Femur (tissue), 1 donor: ENCODE measurements around the gene PFDN6.

Source experiments
- DNase-seq: peaks from one replicate; pipeline ENCODE4 v3.0.0-alpha.2; 2017

Gene PFDN6

GRCh38 chr6:33296797-33297405, 7.5 kb downstream of the PFDN6 start:
- no peak for DNase-seq

- DNase-seq, result peak; percentile 49
Measured at GRCh38 chr6:33297406-33297955, 8.1 kb downstream of the PFDN6 start.

GRCh38 chr6:33297956-33298772, 8.8 kb downstream of the PFDN6 start:
- peak; percentile 91 for DNase-seq

GRCh38 chr6:33298773-33299236, 9.4 kb downstream of the PFDN6 start, which contains the start of gene RGL2:
Gene RGL2, minus strand, starts transcription at chr6:33298942. Its CDS starts 332 bp downstream, at chr6:33298610.
- DNase-seq, result peak; percentile 91

- DNase-seq, result peak; percentile 95
Measured at GRCh38 chr6:33299237-33299944, 10.0 kb downstream of the PFDN6 start.

- DNase-seq, result no peak
Measured at GRCh38 chr6:33301877-33302276, 12.5 kb downstream of the PFDN6 start.

GRCh38 chr6:33304216-33304615, 14.8 kb downstream of the PFDN6 start:
- no peak for DNase-seq

GRCh38 chr6:33305052-33305451, 15.7 kb downstream of the PFDN6 start:
- no peak for DNase-seq

GRCh38 chr6:33306356-33306755, 17.0 kb downstream of the PFDN6 start:
- DNase-seq, result no peak

GRCh38 chr6:33312361-33313104, 23.1 kb downstream of the PFDN6 start:
- peak; percentile 74 for DNase-seq

GRCh38 chr6:33313105-33313708, 23.8 kb downstream of the PFDN6 start:
- DNase-seq, result peak; percentile 67

GRCh38 chr6:33313709-33314514, 24.5 kb downstream of the PFDN6 start, which contains the start of gene TAPBP:
Gene TAPBP, minus strand, starts transcription at chr6:33314078. Its CDS starts 37 bp downstream, at chr6:33314041.
- DNase-seq, result peak; percentile 74

GRCh38 chr6:33314515-33314942, 25.1 kb downstream of the PFDN6 start:
- DNase-seq, result peak; percentile 80

GRCh38 chr6:33314943-33315792, 25.8 kb downstream of the PFDN6 start:
- no peak for DNase-seq

GRCh38 chr6:33315793-33316602, 26.6 kb downstream of the PFDN6 start:
- DNase-seq, result no peak

- no peak for DNase-seq
Measured at GRCh38 chr6:33316603-33317418, 27.4 kb downstream of the PFDN6 start.

- DNase-seq, result no peak
Measured at GRCh38 chr6:33317419-33317668, 27.9 kb downstream of the PFDN6 start.

- peak; percentile 98 for DNase-seq
Measured at GRCh38 chr6:33317669-33318425, 28.4 kb downstream of the PFDN6 start, which contains the start of gene ZBTB22. Gene ZBTB22, minus strand, starts transcription at chr6:33317744. Its CDS starts 828 bp downstream, at chr6:33316916.
